ENCODE results near the gene PRRG3.

DNA sequence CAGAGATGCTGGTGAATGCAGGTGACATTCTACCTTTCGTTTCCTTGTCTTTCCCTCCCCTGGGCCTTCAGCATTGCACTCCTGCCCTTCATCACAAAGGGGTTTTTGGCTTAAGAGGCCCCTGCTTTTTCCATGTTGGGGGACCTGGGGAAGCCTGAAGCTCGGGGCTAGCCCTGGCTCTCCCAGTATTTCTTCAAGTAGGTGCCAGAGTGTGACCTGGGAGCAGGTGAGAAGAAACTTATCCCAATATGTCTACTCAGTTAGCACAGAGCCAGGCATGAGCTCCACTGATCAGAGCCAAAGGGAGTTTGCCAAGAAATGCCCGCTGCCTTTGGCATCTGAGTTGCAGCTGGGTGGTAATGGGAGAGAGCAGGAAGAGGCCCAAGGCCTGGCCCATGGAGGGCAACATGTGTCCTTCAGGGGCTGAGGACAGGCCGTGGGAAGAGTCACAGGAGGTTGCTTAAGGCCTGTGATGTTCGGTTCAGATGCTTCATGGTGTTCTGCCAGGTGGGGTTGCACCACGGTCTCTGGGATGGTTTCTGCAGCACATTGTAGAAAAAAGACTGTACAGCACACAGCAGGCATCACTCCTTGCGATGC, 7.6 kb downstream of the PRRG3 start:
- TF ChIP-seq CTCF (IDR thresholded peaks at IDR 0.05) (no peak), POLR2A (IDR thresholded peaks at IDR 0.05) (no peak), POLR2AphosphoS5 (IDR thresholded peaks at IDR 0.05) (no peak), EP300 (IDR thresholded peaks at IDR 0.05) (no peak)
